Measurements from ENCODE around the gene PIGU. TPM values are rescaled to one million over a fixed set of nuclear protein-coding genes. Genes with fewer than 3 reads are reported as not detected.

Gene PIGU
- total and polyA plus RNA-seq, 9 of the 15 experiments (the other 6 are each of a cell fraction or from before 2014, with no cell fraction given), result 6.5 to 100 (median 28.1) TPM

Small RNA genes within 50 kb of the gene (small RNA-seq; reads per million reads assigned to genes)
- gene AL118520.1 (not detected), gene RF00019 (not detected)

Other genes with a start within 250 kb of the PIGU start
- gene DYNLRB1, start 160.7 kb downstream of the PIGU start, total RNA-seq (2014; rRNA removed), result 101 and 142 TPM in 2 replicates
- 87.3 and 121 TPM in 2 replicates for gene DYNLRB1, start 160.7 kb downstream of the PIGU start, total RNA-seq (2014; rRNA removed; fragmentation: Illumina TruSeq; extraction: Trizol)
- 135 and 145 TPM in 2 replicates for gene DYNLRB1, start 160.7 kb downstream of the PIGU start, total RNA-seq (2015; rRNA removed; fragmentation: Illumina TruSeq; extraction: Trizol)
- 85.4 and 90.1 TPM in 2 replicates for gene DYNLRB1, start 160.7 kb downstream of the PIGU start, total RNA-seq (2021)
- gene DYNLRB1, start 160.7 kb downstream of the PIGU start, polyA plus RNA-seq (2011; rRNA removed), result 80.2 and 113 TPM in 2 replicates
- gene DYNLRB1, start 160.7 kb downstream of the PIGU start, polyA plus RNA-seq (2014; fragmentation: Illumina TruSeq; extraction: Trizol), result 286 and 358 TPM in 2 replicates
- 100 to 1,000 TPM; 172 to 191 TPM for gene DYNLRB1, start 160.7 kb downstream of the PIGU start, polyA plus RNA-seq (2014; fragmentation: Nextera tagmentation; extraction: Ambion mirVana)
- gene DYNLRB1, start 160.7 kb downstream of the PIGU start, polyA plus RNA-seq (2014; rRNA removed), result 48.7 and 59.0 TPM in 2 replicates
- 0.27 TPM in 1 of 2 replicates, not detected in the other for gene MAP1LC3A, start 118.4 kb downstream of the PIGU start, total RNA-seq (2014; rRNA removed)
- not detected in 2 replicates for gene MAP1LC3A, start 118.4 kb downstream of the PIGU start, total RNA-seq (2014; rRNA removed; fragmentation: Illumina TruSeq; extraction: Trizol)
- not detected in 2 replicates for gene MAP1LC3A, start 118.4 kb downstream of the PIGU start, total RNA-seq (2015; rRNA removed; fragmentation: Illumina TruSeq; extraction: Trizol)
- 0.22 and 0.38 TPM in 2 replicates for gene MAP1LC3A, start 118.4 kb downstream of the PIGU start, total RNA-seq (2021)
- gene MAP1LC3A, start 118.4 kb downstream of the PIGU start, polyA plus RNA-seq (2011; rRNA removed), result not detected in 2 replicates
- gene MAP1LC3A, start 118.4 kb downstream of the PIGU start, polyA plus RNA-seq (2014; fragmentation: Illumina TruSeq; extraction: Trizol), result not detected in 2 replicates
- not detected for gene MAP1LC3A, start 118.4 kb downstream of the PIGU start, polyA plus RNA-seq (2014; fragmentation: Nextera tagmentation; extraction: Ambion mirVana)
- gene MAP1LC3A, start 118.4 kb downstream of the PIGU start, polyA plus RNA-seq (2014; rRNA removed), result 0.28 TPM in 1 of 2 replicates, not detected in the other
- gene TP53INP2, start 27.3 kb upstream of the PIGU start, total RNA-seq (2014; rRNA removed), result 0.94 and 1.3 TPM in 2 replicates
- gene TP53INP2, start 27.3 kb upstream of the PIGU start, total RNA-seq (2014; rRNA removed; fragmentation: Illumina TruSeq; extraction: Trizol), result 0.62 and 0.93 TPM in 2 replicates
- 0.43 and 0.64 TPM in 2 replicates for gene TP53INP2, start 27.3 kb upstream of the PIGU start, total RNA-seq (2015; rRNA removed; fragmentation: Illumina TruSeq; extraction: Trizol)
- gene TP53INP2, start 27.3 kb upstream of the PIGU start, total RNA-seq (2021), result 3.6 and 4.2 TPM in 2 replicates
- 1.5 and 2.2 TPM in 2 replicates for gene TP53INP2, start 27.3 kb upstream of the PIGU start, polyA plus RNA-seq (2011; rRNA removed)
- 5.0 and 5.5 TPM in 2 replicates for gene TP53INP2, start 27.3 kb upstream of the PIGU start, polyA plus RNA-seq (2014; fragmentation: Illumina TruSeq; extraction: Trizol)
- gene TP53INP2, start 27.3 kb upstream of the PIGU start, polyA plus RNA-seq (2014; fragmentation: Nextera tagmentation; extraction: Ambion mirVana), result 1 to 10 TPM; 1.0 to 1.1 TPM
- 1.4 and 2.1 TPM in 2 replicates for gene TP53INP2, start 27.3 kb upstream of the PIGU start, polyA plus RNA-seq (2014; rRNA removed)
- 5.2 and 8.1 TPM in 2 replicates for gene NCOA6, start 148.6 kb upstream of the PIGU start, total RNA-seq (2014; rRNA removed)
- gene NCOA6, start 148.6 kb upstream of the PIGU start, total RNA-seq (2014; rRNA removed; fragmentation: Illumina TruSeq; extraction: Trizol), result 6.7 and 7.8 TPM in 2 replicates
- gene NCOA6, start 148.6 kb upstream of the PIGU start, total RNA-seq (2015; rRNA removed; fragmentation: Illumina TruSeq; extraction: Trizol), result 6.1 and 8.4 TPM in 2 replicates
- gene NCOA6, start 148.6 kb upstream of the PIGU start, total RNA-seq (2021), result 17.3 and 17.7 TPM in 2 replicates
- gene NCOA6, start 148.6 kb upstream of the PIGU start, polyA plus RNA-seq (2011; rRNA removed), result 9.9 and 12.7 TPM in 2 replicates
- 18.6 and 25.0 TPM in 2 replicates for gene NCOA6, start 148.6 kb upstream of the PIGU start, polyA plus RNA-seq (2014; fragmentation: Illumina TruSeq; extraction: Trizol)
- 1 to 10 TPM; 8.2 to 9.5 TPM for gene NCOA6, start 148.6 kb upstream of the PIGU start, polyA plus RNA-seq (2014; fragmentation: Nextera tagmentation; extraction: Ambion mirVana)
- 12.2 TPM in 2 replicates for gene NCOA6, start 148.6 kb upstream of the PIGU start, polyA plus RNA-seq (2014; rRNA removed)
- gene GGT7, start 195.8 kb upstream of the PIGU start, total RNA-seq (2014; rRNA removed), result 5.9 and 8.7 TPM in 2 replicates
- 1.9 and 2.9 TPM in 2 replicates for gene GGT7, start 195.8 kb upstream of the PIGU start, total RNA-seq (2014; rRNA removed; fragmentation: Illumina TruSeq; extraction: Trizol)
- gene GGT7, start 195.8 kb upstream of the PIGU start, total RNA-seq (2015; rRNA removed; fragmentation: Illumina TruSeq; extraction: Trizol), result 3.1 and 3.3 TPM in 2 replicates
- gene GGT7, start 195.8 kb upstream of the PIGU start, total RNA-seq (2021), result 16.4 and 18.3 TPM in 2 replicates
- gene GGT7, start 195.8 kb upstream of the PIGU start, polyA plus RNA-seq (2011; rRNA removed), result 11.4 and 22.1 TPM in 2 replicates
- gene GGT7, start 195.8 kb upstream of the PIGU start, polyA plus RNA-seq (2014; fragmentation: Illumina TruSeq; extraction: Trizol), result 8.4 and 9.8 TPM in 2 replicates
- under 1 TPM; 0.04 to 0.07 TPM for gene GGT7, start 195.8 kb upstream of the PIGU start, polyA plus RNA-seq (2014; fragmentation: Nextera tagmentation; extraction: Ambion mirVana)
- gene GGT7, start 195.8 kb upstream of the PIGU start, polyA plus RNA-seq (2014; rRNA removed), result 17.3 and 21.6 TPM in 2 replicates
- gene ACSS2, start 199.5 kb upstream of the PIGU start, total RNA-seq (2014; rRNA removed), result 94.3 and 97.9 TPM in 2 replicates
- gene ACSS2, start 199.5 kb upstream of the PIGU start, total RNA-seq (2014; rRNA removed; fragmentation: Illumina TruSeq; extraction: Trizol), result 49.5 and 52.9 TPM in 2 replicates
- gene ACSS2, start 199.5 kb upstream of the PIGU start, total RNA-seq (2015; rRNA removed; fragmentation: Illumina TruSeq; extraction: Trizol), result 43.7 and 48.6 TPM in 2 replicates
- 64.0 and 66.2 TPM in 2 replicates for gene ACSS2, start 199.5 kb upstream of the PIGU start, total RNA-seq (2021)
- 246 and 419 TPM in 2 replicates for gene ACSS2, start 199.5 kb upstream of the PIGU start, polyA plus RNA-seq (2011; rRNA removed)
- 64.0 and 77.6 TPM in 2 replicates for gene ACSS2, start 199.5 kb upstream of the PIGU start, polyA plus RNA-seq (2014; fragmentation: Illumina TruSeq; extraction: Trizol)
- gene ACSS2, start 199.5 kb upstream of the PIGU start, polyA plus RNA-seq (2014; fragmentation: Nextera tagmentation; extraction: Ambion mirVana), result 10 to 100 TPM; 21.9 to 26.5 TPM
- gene ACSS2, start 199.5 kb upstream of the PIGU start, polyA plus RNA-seq (2014; rRNA removed), result 78.4 and 81.5 TPM in 2 replicates

Measured in K562 (cell line).